IPS-11a (cell line): ENCODE data around the gene RASA3.

ENCODE experiments used
- H3K4me3 ChIP-seq: one replicate; pipeline ENCODE4 v1.5.1; 2013; ENCODE audit warnings: low read depth, low read length, control low read depth

Gene RASA3

GRCh38 chr13:114070098-114070799 lies 62.2 kb downstream of the RASA3 start:
- H3K4me3 ChIP-seq = no peak overlapping the region

- no peak overlapping the region for H3K4me3 ChIP-seq
Observed at GRCh38 chr13:114069376-114070097, 62.9 kb downstream of the RASA3 start.

- no peak overlapping the region for H3K4me3 ChIP-seq
Observed at GRCh38 chr13:114068656-114069318, 63.6 kb downstream of the RASA3 start.

GRCh38 chr13:114067886-114068651 lies 64.4 kb downstream of the RASA3 start:
- H3K4me3 ChIP-seq = no peak overlapping the region

GRCh38 chr13:114067381-114067885 lies 65.0 kb downstream of the RASA3 start:
- no peak overlapping the region for H3K4me3 ChIP-seq

GRCh38 chr13:114066956-114067355 lies 65.5 kb downstream of the RASA3 start:
- no peak overlapping the region for H3K4me3 ChIP-seq

- H3K4me3 ChIP-seq = no peak overlapping the region
Observed at GRCh38 chr13:114065926-114066774, 66.3 kb downstream of the RASA3 start.

GRCh38 chr13:114065141-114065925 lies 67.1 kb downstream of the RASA3 start:
- H3K4me3 ChIP-seq = no peak overlapping the region

- H3K4me3 ChIP-seq = no peak overlapping the region
Observed at GRCh38 chr13:114064450-114065140, 67.8 kb downstream of the RASA3 start.

- H3K4me3 ChIP-seq = no peak overlapping the region
Observed at GRCh38 chr13:114063545-114064449, 68.6 kb downstream of the RASA3 start.

- H3K4me3 ChIP-seq = no peak overlapping the region
Observed at GRCh38 chr13:114062754-114063153, 69.7 kb downstream of the RASA3 start.

- H3K4me3 ChIP-seq = no peak overlapping the region
Observed at GRCh38 chr13:114062341-114062740, 70.1 kb downstream of the RASA3 start.

GRCh38 chr13:114061744-114062143 lies 70.7 kb downstream of the RASA3 start:
- no peak overlapping the region for H3K4me3 ChIP-seq

- H3K4me3 ChIP-seq = no peak overlapping the region
Observed at GRCh38 chr13:114061047-114061446, 71.4 kb downstream of the RASA3 start.

- H3K4me3 ChIP-seq = no peak overlapping the region
Observed at GRCh38 chr13:114059946-114060860, 72.2 kb downstream of the RASA3 start.

- H3K4me3 ChIP-seq = no peak overlapping the region
Observed at GRCh38 chr13:114059428-114059827, 73.0 kb downstream of the RASA3 start.
